PC-9 (cell line): ENCODE data around the gene FNDC3B.

Experiments
- EZH2 ChIP-seq: fragments of 200-600 bp; sonication (generic); IDR thresholded peaks from 2 replicates; pipeline ENCODE4 v1.8.0; 2017; ENCODE audit warnings: antibody characterized with exemption, low read depth
- TF ChIP-seq, protein P1 (sequence below): fragments of 200-600 bp; sonication (generic); conservative IDR thresholded peaks from 2 replicates; pipeline ENCODE4 v1.6.1; 2017; ENCODE audit warnings: mixed run types, antibody characterized with exemption, mild to moderate bottlenecking, moderate library complexity

DNA sequence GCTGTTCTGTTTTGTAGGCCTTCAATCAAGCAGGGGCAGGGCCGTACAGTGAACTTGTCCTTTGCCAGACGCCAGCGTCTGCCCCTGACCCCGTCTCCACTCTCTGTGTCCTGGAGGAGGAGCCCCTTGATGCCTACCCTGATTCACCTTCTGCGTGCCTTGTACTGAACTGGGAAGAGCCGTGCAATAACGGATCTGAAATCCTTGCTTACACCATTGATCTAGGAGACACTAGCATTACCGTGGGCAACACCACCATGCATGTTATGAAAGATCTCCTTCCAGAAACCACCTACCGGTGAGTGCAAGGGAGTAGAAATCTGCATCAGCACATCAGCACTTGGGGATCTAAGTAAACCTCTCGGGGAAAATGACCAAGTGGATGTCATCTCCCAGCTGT lies 313.4 kb downstream of the FNDC3B start:
- TF ChIP-seq, protein P1, sequence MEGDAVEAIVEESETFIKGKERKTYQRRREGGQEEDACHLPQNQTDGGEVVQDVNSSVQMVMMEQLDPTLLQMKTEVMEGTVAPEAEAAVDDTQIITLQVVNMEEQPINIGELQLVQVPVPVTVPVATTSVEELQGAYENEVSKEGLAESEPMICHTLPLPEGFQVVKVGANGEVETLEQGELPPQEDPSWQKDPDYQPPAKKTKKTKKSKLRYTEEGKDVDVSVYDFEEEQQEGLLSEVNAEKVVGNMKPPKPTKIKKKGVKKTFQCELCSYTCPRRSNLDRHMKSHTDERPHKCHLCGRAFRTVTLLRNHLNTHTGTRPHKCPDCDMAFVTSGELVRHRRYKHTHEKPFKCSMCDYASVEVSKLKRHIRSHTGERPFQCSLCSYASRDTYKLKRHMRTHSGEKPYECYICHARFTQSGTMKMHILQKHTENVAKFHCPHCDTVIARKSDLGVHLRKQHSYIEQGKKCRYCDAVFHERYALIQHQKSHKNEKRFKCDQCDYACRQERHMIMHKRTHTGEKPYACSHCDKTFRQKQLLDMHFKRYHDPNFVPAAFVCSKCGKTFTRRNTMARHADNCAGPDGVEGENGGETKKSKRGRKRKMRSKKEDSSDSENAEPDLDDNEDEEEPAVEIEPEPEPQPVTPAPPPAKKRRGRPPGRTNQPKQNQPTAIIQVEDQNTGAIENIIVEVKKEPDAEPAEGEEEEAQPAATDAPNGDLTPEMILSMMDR = no peak
- TF ChIP-seq EZH2 = no peak
